Measurements from ENCODE around the gene SIX2.

DNA sequence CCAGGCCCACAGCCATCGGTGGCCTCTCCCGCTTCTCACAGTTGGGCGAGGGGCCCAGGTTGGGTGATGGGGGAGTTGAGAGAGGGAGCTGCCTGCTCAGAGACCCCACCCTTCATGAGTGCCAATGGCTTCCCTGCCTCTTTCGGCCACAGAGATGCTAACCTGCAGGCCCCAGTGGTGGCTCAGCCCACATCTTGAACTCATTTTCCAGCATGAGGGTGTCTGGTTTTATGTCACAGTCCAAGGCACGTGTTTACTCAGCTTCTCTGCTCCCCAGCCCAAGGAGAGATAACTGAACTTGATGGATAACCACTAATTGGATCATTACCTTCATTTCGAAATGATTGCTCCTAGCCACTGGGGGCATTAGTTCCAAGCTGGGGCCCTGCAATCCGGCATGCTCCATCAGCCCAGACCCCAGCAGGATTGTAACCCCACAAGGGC lies 45.9 kb upstream of the SIX2 start:
- TF ChIP-seq CTCF (IDR thresholded peaks at IDR 0.05) (no peak), POLR2A (IDR thresholded peaks at IDR 0.05) (no peak)
